GM12864 (cell line): ENCODE measurements around the gene C20orf141.

Experiments used
- DNase-seq: peaks from one replicate; pipeline ENCODE4 v3.0.0-alpha.2; 2011; ENCODE audit warnings: low read depth
- H3K4me3 ChIP-seq: 2 replicates; pipeline ENCODE4 v1.5.1; 2011; ENCODE audit warnings: mild to moderate bottlenecking, low read depth, low read length, control low read depth
- TF ChIP-seq, protein P1 (sequence below): IDR thresholded peaks from 2 replicates; pipeline ENCODE4 v1.5.1; 2011; ENCODE audit warnings: low read depth, mild to moderate bottlenecking, moderate library complexity, low read length, control low read depth, inconsistent platforms; ENCODE audit errors: missing control alignments

Gene C20orf141

GRCh38 chr20:2778602-2779321 lies 36.0 kb upstream of the C20orf141 start:
- TF ChIP-seq, protein P1, sequence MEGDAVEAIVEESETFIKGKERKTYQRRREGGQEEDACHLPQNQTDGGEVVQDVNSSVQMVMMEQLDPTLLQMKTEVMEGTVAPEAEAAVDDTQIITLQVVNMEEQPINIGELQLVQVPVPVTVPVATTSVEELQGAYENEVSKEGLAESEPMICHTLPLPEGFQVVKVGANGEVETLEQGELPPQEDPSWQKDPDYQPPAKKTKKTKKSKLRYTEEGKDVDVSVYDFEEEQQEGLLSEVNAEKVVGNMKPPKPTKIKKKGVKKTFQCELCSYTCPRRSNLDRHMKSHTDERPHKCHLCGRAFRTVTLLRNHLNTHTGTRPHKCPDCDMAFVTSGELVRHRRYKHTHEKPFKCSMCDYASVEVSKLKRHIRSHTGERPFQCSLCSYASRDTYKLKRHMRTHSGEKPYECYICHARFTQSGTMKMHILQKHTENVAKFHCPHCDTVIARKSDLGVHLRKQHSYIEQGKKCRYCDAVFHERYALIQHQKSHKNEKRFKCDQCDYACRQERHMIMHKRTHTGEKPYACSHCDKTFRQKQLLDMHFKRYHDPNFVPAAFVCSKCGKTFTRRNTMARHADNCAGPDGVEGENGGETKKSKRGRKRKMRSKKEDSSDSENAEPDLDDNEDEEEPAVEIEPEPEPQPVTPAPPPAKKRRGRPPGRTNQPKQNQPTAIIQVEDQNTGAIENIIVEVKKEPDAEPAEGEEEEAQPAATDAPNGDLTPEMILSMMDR = no peak
- H3K4me3 ChIP-seq = no peak overlapping the region
- no peak for DNase-seq

DNA sequence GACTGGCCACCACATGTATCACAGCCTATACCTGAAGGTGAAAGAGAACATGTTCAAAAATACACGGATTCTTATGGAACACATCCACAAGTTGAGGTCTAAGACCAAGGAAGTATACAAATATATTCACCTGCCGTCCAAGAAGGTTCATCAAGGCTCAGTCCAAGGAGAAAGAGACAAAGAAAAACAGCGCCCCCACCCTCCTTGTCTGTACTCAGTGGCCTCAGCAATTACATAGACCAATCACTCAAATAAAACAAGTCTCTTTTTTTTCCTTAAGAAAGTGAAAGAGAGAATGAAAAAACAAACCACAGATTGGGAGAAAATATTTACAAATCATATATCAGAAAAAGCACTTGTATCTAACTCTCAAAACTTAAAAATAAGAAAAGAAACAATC lies 33.8 kb upstream of the C20orf141 start:
- H3K4me3 ChIP-seq = no peak overlapping the region
- DNase-seq = no peak
- TF ChIP-seq, protein P1 = no peak

DNA sequence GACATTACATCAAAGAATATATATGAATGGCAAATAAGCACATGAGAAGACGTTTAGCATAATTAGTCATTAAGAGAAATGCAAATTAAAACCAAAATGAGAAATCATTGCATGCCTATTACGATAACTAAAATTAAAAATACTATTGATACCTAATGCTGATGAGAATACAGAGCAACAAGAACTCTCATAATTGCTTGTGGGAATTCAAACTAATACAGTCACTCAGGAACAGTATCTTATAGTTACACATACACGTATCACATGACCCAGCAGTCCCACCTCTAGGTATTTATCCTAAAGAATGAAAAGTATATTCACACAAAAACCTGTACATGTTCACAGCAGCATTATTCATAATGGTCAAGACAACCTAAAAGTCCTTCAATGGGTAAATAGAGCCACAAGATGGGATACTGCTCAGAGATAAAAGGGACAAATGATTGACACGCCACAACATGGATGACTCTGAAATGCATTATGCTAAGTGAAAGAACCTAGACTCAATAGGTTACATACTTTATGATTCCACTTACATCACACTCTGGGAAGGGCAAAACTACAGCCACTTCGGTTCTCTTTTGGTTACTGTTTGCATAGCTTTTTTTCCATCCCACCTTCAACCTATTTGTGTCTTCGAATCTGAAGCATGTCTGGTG lies 30.8 kb upstream of the C20orf141 start:
- no peak for DNase-seq
- no peak overlapping the region for H3K4me3 ChIP-seq
- TF ChIP-seq, protein P1 = no peak

DNA sequence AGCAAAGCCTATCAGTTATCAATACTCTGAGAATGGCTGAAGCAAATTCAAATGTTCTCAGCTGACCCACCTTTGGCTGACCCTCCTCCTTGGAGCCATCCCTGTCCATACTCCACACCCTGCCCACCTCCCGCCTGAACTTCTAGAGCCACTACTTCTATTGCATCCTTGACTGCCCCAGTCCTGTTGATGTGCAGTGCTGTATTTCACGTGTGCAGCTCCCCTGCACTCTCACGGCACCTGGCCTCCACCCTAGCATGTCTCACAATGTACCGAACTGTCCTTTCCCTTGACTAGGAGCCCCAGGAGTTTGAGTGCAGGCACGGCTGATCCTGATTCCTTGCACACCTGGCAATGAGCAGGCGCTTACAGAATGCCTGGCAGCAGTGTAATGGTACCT lies 21.3 kb upstream of the C20orf141 start:
- TF ChIP-seq, protein P1 = no peak
- H3K4me3 ChIP-seq = no peak overlapping the region
- no peak for DNase-seq

GRCh38 chr20:2794202-2794748 lies 20.5 kb upstream of the C20orf141 start:
- H3K4me3 ChIP-seq = no peak overlapping the region
- TF ChIP-seq, protein P1 = no peak

DNA sequence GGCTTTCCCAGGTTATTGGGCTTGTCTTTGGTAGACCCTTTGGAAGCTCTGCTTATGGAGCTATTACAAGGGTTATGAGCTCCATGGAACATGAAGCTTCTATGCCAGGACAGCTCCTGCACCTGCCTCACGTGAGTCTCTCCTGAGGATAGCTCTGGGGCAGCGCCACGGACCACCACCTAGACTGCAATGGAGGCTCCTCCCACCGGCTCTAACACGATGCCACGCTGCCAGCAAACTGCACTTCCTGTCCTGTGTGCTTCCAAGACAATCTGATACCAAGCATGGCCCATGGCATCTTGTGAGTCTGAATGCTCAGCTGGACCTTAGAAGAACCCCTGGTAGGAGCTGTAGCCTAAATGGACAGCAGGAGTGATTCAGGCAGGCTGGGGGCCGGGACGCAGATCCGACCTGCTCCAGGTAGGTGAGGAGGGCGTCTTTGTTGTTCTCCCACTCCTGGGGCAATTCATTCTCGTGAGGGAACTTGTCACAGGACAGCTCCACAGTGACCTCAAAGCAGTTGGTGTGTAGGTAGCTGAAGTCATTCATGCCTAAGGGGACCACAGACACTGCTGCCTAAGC lies 19.8 kb upstream of the C20orf141 start:
- DNase-seq = no peak
- TF ChIP-seq, protein P1 = no peak
- H3K4me3 ChIP-seq = no peak overlapping the region

More at GRCh38 chr20:2794202-2794748, 20.5 kb upstream of the C20orf141 start:
- DNase-seq = no peak
